ENCODE results near the gene NRSN1. TPM values are rescaled to one million over a fixed set of nuclear protein-coding genes. Genes with fewer than 3 reads are reported as not detected.

Gene NRSN1
- total RNA-seq, 4 donors from 2014 or later, result 0.35 TPM; not detected in 3

GRCh38 chr6:24147511-24148153, 21.6 kb downstream of the NRSN1 start:
- H3K4me1 ChIP-seq, result no peaks in the 10 kb centered on the region
- no peak overlapping the region for H3K4me3 ChIP-seq
- H3K27ac ChIP-seq, result no peak overlapping the region
- TF ChIP-seq POLR2A (IDR thresholded peaks at IDR 0.05) (no peak), CTCF (IDR thresholded peaks at IDR 0.05) (no peak)
- H3K36me3 ChIP-seq, result no peaks in the 10 kb centered on the region
- intact Hi-C loops (cut with DNase I; ENCODE audit: low total_unique reads), result no loop called here
- H3K9me3 ChIP-seq, result no peaks in the 10 kb centered on the region
- DNase-seq, result no peak
- H3K27me3 ChIP-seq, result no peaks in the 10 kb centered on the region

GRCh38 chr6:24148154-24148570, 22.1 kb downstream of the NRSN1 start:
- Histone ChIP-seq H3K4me1 (no peaks in the 10 kb centered on the region), H3K27ac (no peak overlapping the region), H3K4me3 (no peak overlapping the region), H3K36me3 (no peaks in the 10 kb centered on the region), H3K27me3 (no peaks in the 10 kb centered on the region), H3K9me3 (no peaks in the 10 kb centered on the region)
- intact Hi-C loops (cut with DNase I; ENCODE audit: low total_unique reads), result no loop called here
- TF ChIP-seq CTCF (IDR thresholded peaks at IDR 0.05) (no peak), POLR2A (IDR thresholded peaks at IDR 0.05) (no peak)
- DNase-seq, result no peak

- no peak for TF ChIP-seq POLR2A (IDR thresholded peaks at IDR 0.05)
- no peak for TF ChIP-seq CTCF (IDR thresholded peaks at IDR 0.05)
- intact Hi-C loops (cut with DNase I; ENCODE audit: low total_unique reads), result no loop called here
- DNase-seq, result no peak
- no peak overlapping the region for H3K27ac ChIP-seq
- H3K9me3 ChIP-seq, result no peaks in the 10 kb centered on the region
- no peaks in the 10 kb centered on the region for H3K4me1 ChIP-seq
- H3K36me3 ChIP-seq, result no peaks in the 10 kb centered on the region
- H3K27me3 ChIP-seq, result no peaks in the 10 kb centered on the region
- no peak overlapping the region for H3K4me3 ChIP-seq
Measured at GRCh38 chr6:24148684-24149083, 22.7 kb downstream of the NRSN1 start.

- no peak for DNase-seq
- H3K9me3 ChIP-seq, result no peaks in the 10 kb centered on the region
- intact Hi-C loops (cut with DNase I; ENCODE audit: low total_unique reads), result no loop called here
- no peak overlapping the region for H3K4me3 ChIP-seq
- H3K27ac ChIP-seq, result no peak overlapping the region
- no peaks in the 10 kb centered on the region for H3K36me3 ChIP-seq
- no peak for TF ChIP-seq POLR2A (IDR thresholded peaks at IDR 0.05)
- no peak for TF ChIP-seq CTCF (IDR thresholded peaks at IDR 0.05)
- no peaks in the 10 kb centered on the region for H3K4me1 ChIP-seq
- H3K27me3 ChIP-seq, result no peaks in the 10 kb centered on the region
Measured at GRCh38 chr6:24149296-24149695, 23.3 kb downstream of the NRSN1 start.

GRCh38 chr6:24149836-24150235, 23.8 kb downstream of the NRSN1 start:
- intact Hi-C loops (cut with DNase I; ENCODE audit: low total_unique reads), result no loop called here

More at GRCh38 chr6:24149836-24150235, 23.8 kb downstream of the NRSN1 start:
- TF ChIP-seq POLR2A (IDR thresholded peaks at IDR 0.05) (no peak), CTCF (IDR thresholded peaks at IDR 0.05) (no peak)
- no peak for DNase-seq
- Histone ChIP-seq H3K4me3 (no peak overlapping the region), H3K9me3 (no peaks in the 10 kb centered on the region), H3K27ac (no peak overlapping the region), H3K36me3 (no peaks in the 10 kb centered on the region), H3K27me3 (no peaks in the 10 kb centered on the region), H3K4me1 (no peaks in the 10 kb centered on the region)
